Keratinocyte (primary cell): ENCODE measurements around the gene BTN2A1. TPM values are rescaled to one million over a fixed set of nuclear protein-coding genes. Genes with fewer than 3 reads are reported as not detected.

Experiments
- DNase-seq: peaks from one replicate; pipeline ENCODE4 v3.0.0-alpha.2; 2011; ENCODE audit warnings: low read depth, missing footprints, low spot score
- FAIRE-seq: peaks from 2 replicates; lab custom pipeline; 2011; peaks lifted over from hg19 to GRCh38; lab: Jason Lieb, UNC
- H2AFZ ChIP-seq: 2 replicates; pipeline ENCODE4 v1.6.0; 2012; ENCODE audit warnings: low read length, control low read depth, inconsistent platforms; ENCODE audit not compliant: control insufficient read depth
- H3K27ac ChIP-seq: 2 replicates; pipeline ENCODE4 v1.5.1; 2011; ENCODE audit warnings: low read length; ENCODE audit not compliant: control insufficient read depth, insufficient read depth
- H3K27me3 ChIP-seq: 3 replicates; pipeline ENCODE4 v1.6.0; 2011; ENCODE audit warnings: low read length; ENCODE audit not compliant: control insufficient read depth, insufficient read depth; ENCODE audit errors: extremely low read depth
- H3K36me3 ChIP-seq, 2 experiments: 2 replicates in 1 of 2; 3 replicates in 1 of 2; pipeline ENCODE4 v1.5.1; 2011; ENCODE audit warnings: low read length in 2 of 2, mild to moderate bottlenecking in 1 of 2; ENCODE audit not compliant: control insufficient read depth in 2 of 2, insufficient read depth in 2 of 2; ENCODE audit errors: extremely low read depth in 1 of 2
- H3K4me1 ChIP-seq: 3 replicates; pipeline ENCODE4 v1.5.1; 2011; ENCODE audit warnings: low read length; ENCODE audit not compliant: control insufficient read depth, insufficient read depth; ENCODE audit errors: extremely low read depth
- H3K4me2 ChIP-seq: 3 replicates; pipeline ENCODE4 v1.6.0; 2011; ENCODE audit warnings: low read depth, low read length; ENCODE audit not compliant: control insufficient read depth, insufficient read depth; ENCODE audit errors: extremely low read depth
- H3K4me3 ChIP-seq, 3 experiments: fragments of 200-600 bp in 1 of 3; sonication (generic) in 1 of 3; 2 replicates in 2 of 3; 3 replicates in 1 of 3; pipeline ENCODE4 v1.5.1; 2011 to 2016; ENCODE audit warnings: low read length in 3 of 3, mild to moderate bottlenecking in 3 of 3, control low read depth in 2 of 3, inconsistent platforms in 1 of 3, low read depth in 1 of 3, mixed read lengths in 1 of 3, mixed run types in 1 of 3, moderate library complexity in 1 of 3; ENCODE audit not compliant: control insufficient read depth in 2 of 3, insufficient read depth in 2 of 3; ENCODE audit errors: extremely low read depth in 1 of 3
- H3K79me2 ChIP-seq: 2 replicates; pipeline ENCODE4 v1.6.0; 2012; ENCODE audit warnings: low read length; ENCODE audit not compliant: control insufficient read depth, insufficient read depth
- H3K9ac ChIP-seq: 3 replicates; pipeline ENCODE4 v1.6.0; 2011; ENCODE audit warnings: low read length; ENCODE audit not compliant: control insufficient read depth, insufficient read depth; ENCODE audit errors: extremely low read depth
- H3K9me1 ChIP-seq: 3 replicates; pipeline ENCODE4 v1.6.0; 2011; ENCODE audit warnings: low read length; ENCODE audit not compliant: control insufficient read depth, insufficient read depth; ENCODE audit errors: extremely low read depth
- H3K9me3 ChIP-seq: 2 replicates; pipeline ENCODE4 v1.5.1; 2012; ENCODE audit warnings: low read depth, low read length; ENCODE audit not compliant: control insufficient read depth
- H4K20me1 ChIP-seq: 3 replicates; pipeline ENCODE4 v1.6.0; 2011; ENCODE audit warnings: low read length; ENCODE audit not compliant: control insufficient read depth, insufficient read depth; ENCODE audit errors: extremely low read depth
- CTCF ChIP-seq, 3 experiments: IDR thresholded peaks in 1 of 3; conservative IDR thresholded peaks in 1 of 3; optimal IDR thresholded peaks in 1 of 3; 2 replicates in 2 of 3; 3 replicates in 1 of 3; pipeline versions ENCODE3 to v1.5.1; 2011; ENCODE audit warnings: low read length in 3 of 3, mild to moderate bottlenecking in 3 of 3, moderate library complexity in 2 of 3, control low read depth in 1 of 3, inconsistent platforms in 1 of 3; ENCODE audit not compliant: insufficient read depth in 2 of 3; ENCODE audit errors: extremely low read depth in 1 of 3
- EZH2 ChIP-seq: IDR thresholded peaks from one replicate; pipeline ENCODE4 v1.6.1; 2012; ENCODE audit warnings: inconsistent platforms, mild to moderate bottlenecking, low read length, moderate library complexity
- dilution Hi-C: fragments of 300-500 bp; cut with MboI; formaldehyde crosslinking; loops from one replicate; pipeline ENCODE4 v1.7.0; 2020; ENCODE audit warnings: low sequenced_read_pairs; ENCODE audit not compliant: extremely low pct_ligation_motif_present
- polyA plus RNA-seq, 5 experiments: library from polyadenylated mRNA; depleted of rRNA in 3 of 5; stranded (reverse) in 3 of 5; stranded (forward) in 1 of 5; unstranded in 1 of 5; fragments of >200 nt; gene quantifications; 1 replicate in 1 of 5; 2 replicates in 3 of 5; 3 replicates in 1 of 5; pipeline versions ENCODE4 v1.2.1 to v1.2.3, GENCODE V29; 2011 to 2012; ENCODE audit warnings: missing spikeins in 2 of 5, low read depth in 1 of 5, low replicate concordance in 1 of 5

The BTN2A1 gene
- polyA plus RNA-seq, 1 donor (not counting 4 experiments of a cell fraction or from before 2014, with no cell fraction given): 13.9 TPM

- no peak for FAIRE-seq
- no peak overlapping the region for H2AFZ ChIP-seq
- H3K79me2 ChIP-seq: no peaks in the 10 kb centered on the region
- no peak for DNase-seq
- H3K27ac ChIP-seq: no peak overlapping the region
- no peak overlapping the region for H3K9ac ChIP-seq
- TF ChIP-seq EZH2 (no peak), CTCF (optimal IDR thresholded peaks at IDR 0.05 in 1 of 3, IDR thresholded peaks at IDR 0.05 in 1 of 3, conservative IDR thresholded peaks at IDR 0.05 in 1 of 3; ENCODE audit: extremely low read depth in 1 of 3, insufficient read depth in 2 of 3, low read length in 3 of 3) (no peak)
- no peak overlapping the region for H3K4me2 ChIP-seq
- no peaks in the 10 kb centered on the region for H3K4me1 ChIP-seq
- no peaks in the 10 kb centered on the region for H3K9me3 ChIP-seq
- H3K9me1 ChIP-seq: no peaks in the 10 kb centered on the region
- dilution Hi-C loops: no loop called here
- no peaks in the 10 kb centered on the region for H4K20me1 ChIP-seq
- no peak overlapping the region for H3K4me3 ChIP-seq
- H3K36me3 ChIP-seq: peaks cover 0 to 2% of the 10 kb centered on the region in 2 experiments
- H3K27me3 ChIP-seq: no peaks in the 10 kb centered on the region
These were observed 11.7 kb upstream of the BTN2A1 start for GRCh38 chr6:26445934-26446667.

- dilution Hi-C loops: no loop called here
- H3K36me3 ChIP-seq: peaks cover 0 to 2% of the 10 kb centered on the region in 2 experiments
- H3K27ac ChIP-seq: no peak overlapping the region
- no peaks in the 10 kb centered on the region for H4K20me1 ChIP-seq
- no peaks in the 10 kb centered on the region for H3K79me2 ChIP-seq
- no peak for TF ChIP-seq CTCF (optimal IDR thresholded peaks at IDR 0.05 in 1 of 3, IDR thresholded peaks at IDR 0.05 in 1 of 3, conservative IDR thresholded peaks at IDR 0.05 in 1 of 3; ENCODE audit: extremely low read depth in 1 of 3, insufficient read depth in 2 of 3, low read length in 3 of 3)
- no peak for TF ChIP-seq EZH2
- H3K27me3 ChIP-seq: no peaks in the 10 kb centered on the region
- no peak overlapping the region for H3K4me3 ChIP-seq
- H2AFZ ChIP-seq: no peak overlapping the region
- FAIRE-seq (no peak), DNase-seq (no peak)
- H3K9me1 ChIP-seq: no peaks in the 10 kb centered on the region
- H3K9ac ChIP-seq: no peak overlapping the region
- H3K9me3 ChIP-seq: no peaks in the 10 kb centered on the region
- no peaks in the 10 kb centered on the region for H3K4me1 ChIP-seq
- H3K4me2 ChIP-seq: no peak overlapping the region
These were observed 10.5 kb upstream of the BTN2A1 start for GRCh38 chr6:26447257-26447656.
